HCT116 (cell line): ENCODE data around the gene OR10T2. TPM values are rescaled to one million over a fixed set of nuclear protein-coding genes. Genes with fewer than 3 reads are reported as not detected.

Source experiments
- ATAC-seq: fragments of 200-7000 bp; cut with Tn5 transposase; 2 replicates; pipeline ENCODE4 v1.9.1; 2020; ENCODE audit warnings: mild to moderate bottlenecking, moderate library complexity
- BruUV-seq: library from RNA; stranded (reverse); fragments of 400-500 nt; replicated peaks from 2 replicates; lab custom pipeline; 2021; lab: Mats Ljungman, UMichigan
- CTCF ChIA-PET: fragments of 300-600 bp; sonication (Branson Sonifier 250); formaldehyde crosslinking; loops from one replicate; lab custom pipeline; 2021; ENCODE audit warnings: antibody characterized with exemption; lab: Charles Lee
- POLR2A ChIA-PET: fragments of 300-600, 350-600 bp; sonication (Branson Sonifier 250); formaldehyde crosslinking; loops from one replicate; lab custom pipeline; 2021; ENCODE audit warnings: antibody characterized with exemption; lab: Charles Lee
- RAD21 ChIA-PET, 2 experiments: fragments of 300-600 bp; sonication (Branson Sonifier 250); formaldehyde crosslinking; loops; one replicate each; lab custom pipeline; 2023; ENCODE audit warnings: low total read pairs in 2 of 2; ENCODE audit not compliant: uncharacterized antibody in 2 of 2, unreplicated experiment in 2 of 2, low non-redundant PET in 1 of 2; lab: Charles Lee
- DNase-seq: peaks from one replicate; pipeline ENCODE4 v3.0.0-alpha.2; 2010; ENCODE audit warnings: low read depth, low spot score
- H2AFZ ChIP-seq: fragments of 200-600 bp; shearing (Covaris generic), sonication (generic); 2 replicates; pipeline ENCODE4 v1.6.1; 2017; ENCODE audit warnings: low read depth, mixed run types, mixed read lengths, antibody characterized with exemption, low read length; ENCODE audit not compliant: poor library complexity, severe bottlenecking
- H3K27ac ChIP-seq: 2 replicates; pipeline ENCODE4 v1.5.1; 2012; ENCODE audit warnings: low read depth, low read length
- H3K27me3 ChIP-seq: fragments of 200-600 bp; sonication (generic); 2 replicates; pipeline ENCODE4 v1.6.1; 2016; ENCODE audit warnings: mixed run types, low read length, mixed read lengths; ENCODE audit not compliant: insufficient read depth
- H3K36me3 ChIP-seq, 2 experiments: fragments of 200-500 bp in 1 of 2; fragments of 200-600 bp in 1 of 2; sonication (Bioruptor generic) in 1 of 2; sonication (generic) in 1 of 2; 2 replicates each; pipeline versions ENCODE4 v1.5.1 to v1.6.1; 2014 to 2016; ENCODE audit warnings: low read length in 2 of 2, inconsistent platforms in 1 of 2, mixed read lengths in 1 of 2, mixed run types in 1 of 2; ENCODE audit not compliant: insufficient read depth in 2 of 2, control insufficient read depth in 1 of 2
- H3K4me1 ChIP-seq, 2 experiments: fragments of 200-600 bp in 1 of 2; sonication (generic) in 1 of 2; 2 replicates each; pipeline versions ENCODE4 v1.5.1 to v1.6.1; 2012 to 2017; ENCODE audit warnings: low read length in 2 of 2, inconsistent platforms in 1 of 2, mild to moderate bottlenecking in 1 of 2, mixed read lengths in 1 of 2, mixed run types in 1 of 2, moderate library complexity in 1 of 2; ENCODE audit not compliant: insufficient read depth in 2 of 2, control insufficient read depth in 1 of 2
- H3K4me2 ChIP-seq: fragments of 200-600 bp; sonication (generic); 2 replicates; pipeline ENCODE4 v1.6.1; 2017; ENCODE audit warnings: mixed run types, low read length, mixed read lengths
- H3K4me3 ChIP-seq, 2 experiments: fragments of 200-600 bp in 1 of 2; sonication (generic) in 1 of 2; replicated peaks in 1 of 2; 2 replicates each; pipeline ENCODE4 v1.5.1; 2011 to 2016; ENCODE audit warnings: low read length in 2 of 2, control low read depth in 1 of 2, low read depth in 1 of 2, mild to moderate bottlenecking in 1 of 2, mixed read lengths in 1 of 2, mixed run types in 1 of 2
- H3K79me2 ChIP-seq: fragments of 200-600 bp; sonication (generic); 2 replicates; pipeline ENCODE4 v1.6.1; 2017; ENCODE audit warnings: mild to moderate bottlenecking, mixed run types, low read length, moderate library complexity, mixed read lengths; ENCODE audit not compliant: insufficient read depth
- H3K9ac ChIP-seq: fragments of 200-600 bp; sonication (generic); 2 replicates; pipeline ENCODE4 v1.6.1; 2016; ENCODE audit warnings: low read length, mixed read lengths
- H3K9me2 ChIP-seq: fragments of 200-600 bp; sonication (generic), shearing (Covaris generic); 2 replicates; pipeline ENCODE4 v1.6.1; 2017; ENCODE audit warnings: mixed run types, mild to moderate bottlenecking, moderate library complexity; ENCODE audit not compliant: insufficient read depth
- H3K9me3 ChIP-seq, 2 experiments: fragments of 200-500 bp in 1 of 2; fragments of 200-600 bp in 1 of 2; sonication (Bioruptor generic) in 1 of 2; sonication (generic) in 1 of 2; 2 replicates each; pipeline ENCODE4 v1.6.1; 2014 to 2017; ENCODE audit warnings: low read length in 2 of 2, mixed read lengths in 2 of 2, inconsistent platforms in 1 of 2, low read depth in 1 of 2, mild to moderate bottlenecking in 1 of 2, mixed run types in 1 of 2, moderate library complexity in 1 of 2; ENCODE audit not compliant: control insufficient read depth in 1 of 2, insufficient read depth in 1 of 2
- H4K20me1 ChIP-seq: fragments of 200-600 bp; sonication (generic), shearing (Covaris generic); 2 replicates; pipeline ENCODE4 v1.6.1; 2017; ENCODE audit warnings: mixed run types, mild to moderate bottlenecking, moderate library complexity; ENCODE audit not compliant: insufficient read depth
- EGR1 ChIP-seq: IDR thresholded peaks from 2 replicates; pipeline ENCODE4 v1.6.1; 2012; ENCODE audit warnings: low read depth
- EZH2 ChIP-seq: fragments of 200-600 bp; sonication (generic); IDR thresholded peaks from 2 replicates; pipeline ENCODE4 v1.6.1; 2017; ENCODE audit warnings: antibody characterized with exemption, mixed run types
- FOSL1 ChIP-seq: IDR thresholded peaks from 2 replicates; pipeline ENCODE4 v1.6.1; 2012; ENCODE audit warnings: low read depth
- JUND ChIP-seq: IDR thresholded peaks from 2 replicates; pipeline ENCODE4 v1.6.1; 2012
- RAD21 ChIP-seq: IDR thresholded peaks from 2 replicates; pipeline ENCODE4 v1.6.1; 2012; ENCODE audit warnings: low read depth, mild to moderate bottlenecking
- REST ChIP-seq: IDR thresholded peaks from 2 replicates; pipeline ENCODE4 v1.6.1; 2012; ENCODE audit warnings: low read depth
- SIN3A ChIP-seq: IDR thresholded peaks from 2 replicates; pipeline ENCODE4 v1.6.1; 2012; ENCODE audit warnings: low read depth
- TCF7L2 ChIP-seq: IDR thresholded peaks from 2 replicates; pipeline ENCODE4 v1.7.0; 2011; ENCODE audit warnings: borderline replicate concordance, inconsistent platforms; ENCODE audit not compliant: insufficient read depth, insufficient read length; ENCODE audit errors: extremely low read depth
- ZFX ChIP-seq: fragments of 450-650 bp; IDR thresholded peaks from 2 replicates; pipeline ENCODE4 v1.6.1; 2017
- ZNF274 ChIP-seq: fragments of 200-500 bp; sonication (Bioruptor generic); IDR thresholded peaks from 2 replicates; pipeline ENCODE4 v1.6.1; 2014; ENCODE audit warnings: mild to moderate bottlenecking, low read depth, low read length, inconsistent platforms
- intact Hi-C: fragments of 100-400 bp; cut with micrococcal nuclease; formaldehyde crosslinking; loops from 2 replicates; pipeline ENCODE4 v1.10.0; 2022
- total RNA-seq: library from RNA; stranded (reverse); gene quantifications from one replicate; pipeline ENCODE4 v1.2.1, GENCODE V29; 2021; ENCODE audit not compliant: unreplicated experiment
- TF ChIP-seq, protein P1 (sequence below): IDR thresholded peaks from 2 replicates; pipeline ENCODE4 v1.6.1; 2012

OR10T2 gene
- total RNA-seq, 1 experiment from 2014 or later = not detected

- no peaks in the 10 kb centered on the region for H3K4me1 ChIP-seq
- POLR2A ChIA-PET = no interaction called here
- no peaks in the 10 kb centered on the region for H3K79me2 ChIP-seq
- H3K27me3 ChIP-seq = no peaks in the 10 kb centered on the region
- no peaks in the 10 kb centered on the region; the same call in 1 of the 2 replicates for H4K20me1 ChIP-seq
- no peak for ATAC-seq
- CTCF ChIA-PET = no interaction called here
- H3K9ac ChIP-seq = no peak within 1 kb of the TSS
- no peaks in the 10 kb centered on the region for H3K9me3 ChIP-seq
- intact Hi-C loops = no loop called here
- H2AFZ ChIP-seq = no peak within 1 kb of the TSS
- H3K4me3 ChIP-seq = no peak within 1 kb of the TSS
- no peaks in the 10 kb centered on the region for H3K36me3 ChIP-seq
- TF ChIP-seq, protein P1, sequence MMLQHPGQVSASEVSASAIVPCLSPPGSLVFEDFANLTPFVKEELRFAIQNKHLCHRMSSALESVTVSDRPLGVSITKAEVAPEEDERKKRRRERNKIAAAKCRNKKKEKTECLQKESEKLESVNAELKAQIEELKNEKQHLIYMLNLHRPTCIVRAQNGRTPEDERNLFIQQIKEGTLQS = no peak
- TF ChIP-seq SIN3A (no peak), EGR1 (no peak), REST (no peak), ZNF274 (no peak), EZH2 (no peak), RAD21 (no peak), FOSL1 (no peak), TCF7L2 (no peak), JUND (no peak), ZFX (no peak)
- DNase-seq = no peak
- no peak within 1 kb of the TSS for H3K27ac ChIP-seq
- RAD21 ChIA-PET = no interaction called here
- no peak within 1 kb of the TSS for H3K4me2 ChIP-seq
- BruUV-seq = no TSS peak
- no peaks in the 10 kb centered on the region for H3K9me2 ChIP-seq
Observed at GRCh38 chr1:158426137-158426536, 26.9 kb upstream of the OR10T2 start, which contains the start of gene OR10K2. Gene OR10K2, minus strand, starts transcription at chr1:158426237. Its CDS starts 5,371 bp downstream, at chr1:158420866.
